ENCODE measurements around the gene PIK3R1.

PIK3R1 gene

DNA sequence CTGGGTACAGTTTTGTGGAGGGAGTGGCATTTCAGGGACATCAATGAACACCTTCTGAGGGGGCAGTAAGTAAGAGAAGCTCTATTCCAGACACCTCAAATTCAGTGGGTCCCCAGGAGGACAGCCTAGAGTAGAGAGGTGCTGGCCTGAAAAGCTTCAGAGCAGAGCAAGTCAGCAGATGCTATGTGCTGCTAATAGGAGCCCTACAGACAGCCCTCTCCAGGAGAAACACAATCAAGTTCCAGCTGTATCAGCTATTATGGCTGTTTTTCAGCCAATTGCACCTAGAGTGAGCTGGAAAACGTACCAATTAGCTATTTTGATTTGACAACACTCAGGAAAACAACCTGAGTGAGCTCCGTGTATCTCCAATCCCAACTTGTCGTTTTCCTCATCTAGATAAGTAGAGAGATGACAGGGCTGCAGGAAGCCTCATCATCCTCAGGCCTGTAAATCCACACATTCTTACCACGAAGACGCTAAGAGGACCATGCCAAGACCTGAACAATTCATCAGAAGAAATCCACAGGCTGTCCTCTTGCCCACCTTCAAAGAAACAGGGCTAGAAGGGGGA is 104.9 kb downstream of the PIK3R1 start:
- no peak for DNase-seq (ENCODE audit: low read depth in 4 of 4, low spot score in 1 of 4)

DNA sequence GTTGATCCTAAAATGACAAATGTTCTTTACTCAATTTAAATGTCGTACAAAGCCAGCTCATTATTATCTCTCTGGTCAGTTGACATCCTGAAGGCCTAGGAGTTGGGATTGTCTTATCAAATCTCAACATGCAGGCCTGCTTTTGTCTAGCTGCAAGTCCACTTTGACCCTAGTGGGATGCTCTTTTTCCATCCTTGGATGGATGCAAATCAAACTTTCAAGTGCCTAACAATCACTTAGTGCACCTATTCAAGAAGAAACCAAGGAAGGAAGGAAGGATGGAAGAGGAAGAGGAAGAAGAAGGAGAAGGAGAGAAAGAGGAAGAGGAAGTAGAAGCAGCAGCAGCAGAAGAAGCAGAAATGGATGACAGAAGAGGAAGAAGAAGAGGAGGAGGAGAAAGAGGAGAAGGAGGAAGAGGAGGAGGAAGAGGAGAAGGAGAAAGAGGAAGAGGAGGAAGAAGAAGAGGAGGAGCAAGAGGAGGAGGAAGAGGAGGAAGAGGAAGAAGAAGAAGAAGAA is 109.6 kb downstream of the PIK3R1 start:
- no peak for DNase-seq (ENCODE audit: low read depth in 4 of 4, low spot score in 1 of 4)

DNA sequence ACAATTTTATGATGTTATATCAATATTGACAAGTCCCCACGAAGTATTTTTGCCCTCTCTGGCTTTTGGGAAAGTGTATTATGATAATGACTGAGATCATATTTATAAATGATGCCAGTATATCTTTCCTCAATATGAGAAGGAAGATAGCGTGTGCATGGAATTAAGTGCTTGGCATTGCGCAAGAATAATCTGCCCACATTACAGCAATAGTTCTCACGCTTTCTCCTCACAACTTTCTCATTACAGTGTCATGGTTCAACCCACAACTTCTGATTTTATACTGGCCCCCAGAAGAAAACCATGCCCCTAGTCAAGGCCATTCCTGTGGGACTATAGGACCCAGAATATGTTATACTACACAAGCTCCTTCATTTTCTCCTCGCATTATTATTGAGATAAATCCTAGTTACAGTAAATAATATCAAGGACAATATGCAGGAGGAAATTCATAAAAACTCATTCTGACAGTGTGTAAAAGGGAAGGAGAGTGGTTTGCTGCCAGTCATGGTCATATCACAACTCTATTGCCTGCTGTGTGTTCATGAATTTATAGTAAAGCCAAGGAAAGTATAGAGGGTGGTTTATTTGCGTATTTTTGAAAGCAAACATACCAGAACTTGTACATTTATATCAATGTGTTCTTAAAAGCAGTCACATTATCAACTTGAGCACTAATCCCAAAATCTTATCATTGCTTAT is 114.1 kb downstream of the PIK3R1 start:
- DNase-seq (ENCODE audit: low read depth in 4 of 4, low spot score in 1 of 4): no peak

DNA sequence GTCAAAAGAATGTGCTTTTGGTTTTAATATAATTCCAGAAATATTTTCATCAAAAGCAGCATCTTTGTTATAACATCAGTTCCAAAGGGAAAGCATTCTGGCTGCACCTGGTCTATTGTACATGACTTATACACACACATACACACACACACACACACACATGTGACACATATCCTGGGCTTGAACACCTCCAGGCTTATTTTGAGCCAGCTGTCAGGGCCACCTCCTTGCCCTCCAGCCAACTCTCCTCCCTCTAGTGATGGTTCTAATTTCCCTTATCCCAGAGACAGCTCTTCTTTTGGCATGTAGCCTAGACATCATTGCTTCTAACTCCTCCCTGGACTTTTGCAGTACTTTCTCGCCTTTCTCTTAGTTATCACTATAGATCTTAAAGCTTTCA is 115.0 kb downstream of the PIK3R1 start:
- no peak for DNase-seq (ENCODE audit: low read depth in 4 of 4, low spot score in 1 of 4)

DNA sequence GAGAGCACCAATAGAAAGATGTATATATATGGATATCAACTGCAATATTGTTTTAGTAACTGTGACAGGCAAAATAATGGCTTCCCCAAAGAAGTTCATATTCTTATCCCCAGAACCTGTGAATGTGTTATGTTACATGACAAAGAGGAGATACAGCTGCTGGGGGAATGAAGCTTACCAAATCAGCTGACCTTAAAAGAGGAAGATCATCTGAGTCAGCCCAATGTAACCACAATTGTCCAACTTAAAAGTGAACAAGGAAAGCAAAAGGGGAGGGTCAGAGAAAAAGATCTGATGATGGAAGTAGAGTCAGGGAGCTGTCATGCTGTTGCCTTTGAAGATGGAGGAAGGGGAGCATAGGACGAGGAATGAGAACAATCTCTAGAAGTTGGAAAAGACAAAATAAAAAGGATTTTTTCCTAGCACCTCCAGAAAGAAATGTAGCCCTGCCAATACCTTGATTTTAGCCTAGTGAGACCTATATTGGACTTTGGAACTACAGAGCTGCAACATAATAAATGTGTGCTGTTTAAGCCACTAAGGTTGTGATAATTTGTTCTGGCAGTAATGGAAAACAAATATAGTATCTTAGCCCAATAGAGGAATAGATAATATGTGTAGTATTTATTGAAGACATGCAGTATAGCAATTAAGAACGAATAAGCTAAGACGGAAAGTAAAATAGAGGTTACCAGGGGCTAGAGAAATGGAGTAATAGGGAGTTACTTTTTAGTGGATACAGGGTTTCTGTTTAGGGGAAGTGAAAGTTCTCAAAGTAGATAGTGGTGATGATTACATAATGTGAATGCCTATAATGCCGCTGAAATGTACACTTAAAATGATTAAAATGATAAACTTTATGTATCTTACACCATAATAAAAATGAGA is 115.9 kb downstream of the PIK3R1 start:
- DNase-seq (ENCODE audit: low read depth in 4 of 4, low spot score in 1 of 4): no peak

DNA sequence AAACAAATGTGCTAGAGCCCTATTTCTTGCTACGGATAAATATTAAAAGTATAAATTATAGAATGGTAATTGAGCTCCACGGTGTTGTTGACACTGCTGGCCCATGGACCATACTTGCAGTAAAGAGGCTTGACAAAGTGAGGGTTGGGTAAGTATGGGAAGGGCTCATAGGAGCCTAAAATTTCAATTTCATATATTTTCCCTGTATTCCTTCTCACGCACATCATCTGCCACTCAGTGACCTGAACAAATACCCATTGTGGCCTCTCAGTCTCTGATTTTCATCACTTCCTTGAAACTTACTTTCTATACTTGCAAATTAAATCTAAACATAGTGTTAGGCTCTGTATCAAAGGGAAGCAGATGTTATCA is 116.5 kb downstream of the PIK3R1 start:
- DNase-seq (ENCODE audit: low read depth in 4 of 4, low spot score in 1 of 4): no peak

DNA sequence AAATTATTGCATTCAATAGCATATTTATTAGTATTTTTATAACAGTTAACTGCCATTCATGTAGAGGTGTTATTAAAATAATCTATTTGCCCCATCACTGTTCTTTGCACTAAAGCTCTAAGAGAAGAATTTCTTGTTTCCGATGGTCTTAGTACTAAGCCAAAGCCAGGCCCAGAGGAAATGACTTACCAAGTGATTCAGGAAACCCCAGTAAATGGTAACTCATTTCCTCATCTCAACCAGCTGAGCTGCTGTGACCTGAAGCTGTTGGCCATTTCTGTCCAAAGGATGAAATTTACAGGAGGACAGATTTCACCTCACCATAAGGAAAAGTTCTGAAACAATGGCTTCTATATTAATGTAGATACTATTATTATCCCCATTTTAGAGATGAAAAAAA is 117.0 kb downstream of the PIK3R1 start:
- no peak for DNase-seq (ENCODE audit: low read depth in 4 of 4, low spot score in 1 of 4)

DNA sequence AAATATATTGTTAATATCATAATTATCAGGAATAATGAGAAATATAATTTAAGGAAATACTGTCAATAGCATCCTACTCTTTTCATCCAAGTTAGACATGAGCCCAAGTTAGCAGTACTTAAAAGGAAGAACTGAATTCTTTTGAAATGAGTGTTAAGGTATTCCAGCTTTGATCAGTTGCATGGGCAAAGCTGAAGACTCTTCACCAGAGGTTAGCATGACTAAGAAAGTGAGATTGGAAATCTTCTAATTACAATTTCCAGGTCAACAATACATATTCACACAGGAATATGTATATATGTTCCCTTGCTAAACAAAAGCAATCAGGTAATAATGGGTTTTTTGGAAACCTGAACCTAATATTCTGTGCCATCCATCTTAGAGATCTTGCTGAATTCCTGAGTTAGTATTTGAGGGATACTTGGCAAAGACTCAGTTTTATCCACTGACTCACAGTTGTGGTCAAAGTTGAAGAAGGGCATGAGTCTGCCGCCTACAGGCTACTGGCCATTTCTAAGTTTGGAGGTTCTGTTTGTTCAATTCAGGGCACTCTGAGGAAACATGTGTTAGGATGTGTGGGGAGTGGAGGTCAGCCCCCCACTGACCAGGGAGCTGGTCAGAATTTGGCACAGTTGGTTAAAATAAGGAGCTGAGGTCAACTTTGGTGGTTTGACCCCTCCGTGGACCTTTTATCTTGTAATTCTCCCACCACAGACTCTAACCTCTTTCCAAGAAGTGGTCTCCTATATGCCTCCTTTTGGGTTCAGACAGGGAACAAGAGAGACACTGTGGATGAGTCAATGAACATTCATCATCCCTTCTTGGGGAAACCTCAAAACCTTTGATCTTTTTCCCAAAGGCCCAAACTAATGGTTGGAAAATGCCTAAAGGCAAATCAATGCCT is 118.3 kb downstream of the PIK3R1 start:
- no peak for DNase-seq (ENCODE audit: low read depth in 4 of 4, low spot score in 1 of 4)

DNA sequence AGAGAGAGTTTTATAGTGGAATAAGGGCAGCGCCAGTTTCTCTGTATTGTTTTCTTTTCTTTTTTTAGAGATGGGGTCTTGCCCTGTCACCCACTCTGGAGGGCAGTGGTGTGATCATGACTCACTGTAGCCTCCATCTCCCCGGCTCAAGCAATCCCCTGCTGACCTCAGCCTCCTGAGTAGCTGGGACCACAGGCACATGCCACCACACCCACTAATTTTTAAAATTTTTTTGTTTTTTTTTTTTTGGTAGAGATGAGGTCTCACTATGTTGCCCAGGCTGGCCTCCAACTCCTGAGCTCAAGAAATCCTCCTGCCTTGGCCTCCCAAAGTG is 119.0 kb downstream of the PIK3R1 start:
- DNase-seq (ENCODE audit: low read depth in 4 of 4, low spot score in 1 of 4): no peak

DNA sequence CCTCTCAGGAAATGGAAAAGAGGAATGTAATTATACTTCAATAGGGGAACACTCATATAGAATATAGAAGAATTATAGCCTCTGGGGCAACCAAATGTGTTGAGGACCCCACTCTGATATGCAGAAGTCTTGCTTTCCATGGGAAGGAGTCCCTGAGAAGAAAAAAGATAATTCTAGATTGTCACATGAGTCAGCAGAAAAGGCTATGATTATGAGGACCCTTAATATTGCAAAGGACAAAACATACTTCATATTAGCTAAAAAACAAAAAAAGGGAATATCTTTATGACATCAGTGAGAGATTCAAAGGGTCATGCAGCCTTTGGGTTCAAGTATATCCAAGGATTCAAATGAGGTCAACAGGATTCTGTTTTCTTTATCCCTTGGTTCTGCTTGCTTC is 119.5 kb downstream of the PIK3R1 start:
- no peak for DNase-seq (ENCODE audit: low read depth in 4 of 4, low spot score in 1 of 4)

DNA sequence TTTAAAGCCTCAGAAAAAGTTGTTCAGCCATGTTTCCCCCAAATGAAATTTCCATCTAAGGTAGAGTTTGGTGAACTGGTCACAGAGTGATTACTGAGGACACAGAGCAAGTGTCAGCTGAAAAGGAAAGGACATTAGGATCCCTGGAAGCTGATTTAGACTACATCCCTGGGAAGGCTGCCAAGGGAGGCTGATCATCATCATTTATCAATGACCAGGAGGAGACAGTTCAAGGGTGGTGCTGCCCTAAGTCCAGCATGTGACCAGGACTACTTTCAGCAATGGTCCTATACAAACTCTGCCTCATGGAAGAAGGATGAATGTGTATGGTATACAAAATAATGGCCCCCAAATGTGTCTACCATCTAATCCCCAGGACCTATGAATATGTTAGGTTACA is 120.6 kb downstream of the PIK3R1 start:
- DNase-seq (ENCODE audit: low read depth in 4 of 4, low spot score in 1 of 4): no peak

DNA sequence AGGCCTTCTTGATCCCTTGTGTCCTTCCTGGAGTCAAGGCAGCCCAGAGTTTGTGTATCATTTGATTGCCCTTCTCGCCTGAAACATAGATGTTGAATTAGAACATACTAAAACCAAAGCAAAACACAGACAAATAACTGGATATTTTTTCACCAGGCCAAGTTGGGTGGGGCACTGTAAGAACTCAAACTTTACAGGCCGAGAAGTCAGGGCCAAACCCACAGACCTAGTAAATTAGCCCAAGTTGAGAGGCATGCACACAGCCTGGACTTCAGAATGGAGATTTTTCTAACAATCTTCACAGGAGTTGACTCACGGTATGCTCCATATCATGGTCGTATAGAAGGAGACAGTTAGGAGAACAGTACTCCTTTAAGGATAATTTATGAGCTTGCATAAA is 121.7 kb downstream of the PIK3R1 start:
- no peak for DNase-seq (ENCODE audit: low read depth in 4 of 4, low spot score in 1 of 4)

DNA sequence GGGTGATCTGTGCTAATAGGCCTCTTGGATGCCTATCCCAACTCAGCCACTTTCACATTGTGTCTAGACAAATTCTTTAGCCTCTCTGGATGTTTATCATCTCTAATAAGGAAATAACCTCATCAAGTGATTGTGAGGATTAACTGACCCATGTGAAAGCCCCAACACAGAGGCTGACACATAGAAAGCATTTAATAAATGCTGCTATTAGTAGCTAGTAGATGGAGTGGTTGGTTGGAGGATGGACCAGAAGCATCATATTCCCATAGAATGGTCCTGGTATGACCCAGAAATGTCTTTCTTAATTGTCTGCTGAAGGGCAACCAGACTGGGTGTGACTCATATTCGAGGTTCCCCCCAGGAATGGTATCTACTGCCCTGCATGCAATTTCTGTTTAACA is 124.4 kb downstream of the PIK3R1 start:
- no peak for DNase-seq (ENCODE audit: low read depth in 4 of 4, low spot score in 1 of 4)

DNA sequence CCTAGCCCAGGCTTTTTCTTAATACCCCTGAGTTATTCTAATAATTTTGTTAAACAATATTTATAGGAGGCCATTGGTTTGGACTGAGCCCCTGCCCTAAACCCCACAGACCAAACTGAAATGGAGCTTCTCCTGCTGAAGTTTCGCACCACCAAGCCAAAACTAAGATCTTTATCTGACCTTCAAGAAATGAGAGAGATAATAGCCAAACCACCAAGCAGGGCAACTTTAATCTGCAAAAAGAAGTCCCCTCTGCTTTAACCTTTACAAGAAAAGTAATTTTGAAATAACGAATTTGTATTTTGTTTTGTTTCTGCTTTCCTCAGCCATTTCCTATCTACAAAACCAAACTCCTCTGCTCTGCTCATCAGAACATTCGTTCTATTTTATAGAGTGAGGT is 125.5 kb downstream of the PIK3R1 start:
- DNase-seq (ENCODE audit: low read depth in 4 of 4, low spot score in 1 of 4): no peak

DNA sequence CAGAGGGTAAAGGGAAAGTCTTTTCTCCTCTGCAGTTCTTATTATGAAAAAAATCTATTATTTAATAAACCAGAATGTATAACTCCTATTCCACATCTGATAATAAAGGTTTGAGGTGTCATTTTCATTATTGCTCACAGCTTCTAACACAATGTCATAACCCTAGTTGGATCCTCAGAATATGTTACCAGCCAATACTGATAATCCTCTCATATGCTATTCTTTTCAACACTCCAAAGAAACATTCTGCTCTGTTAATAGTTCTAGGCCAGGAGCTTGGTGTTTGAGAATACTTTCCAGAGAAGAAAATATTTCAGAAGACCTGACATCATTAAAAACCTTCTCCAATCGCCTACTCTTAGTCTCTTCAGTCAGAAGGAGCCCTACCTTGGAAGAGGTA is 127.1 kb downstream of the PIK3R1 start:
- DNase-seq (ENCODE audit: low read depth in 4 of 4, low spot score in 1 of 4): no peak

DNA sequence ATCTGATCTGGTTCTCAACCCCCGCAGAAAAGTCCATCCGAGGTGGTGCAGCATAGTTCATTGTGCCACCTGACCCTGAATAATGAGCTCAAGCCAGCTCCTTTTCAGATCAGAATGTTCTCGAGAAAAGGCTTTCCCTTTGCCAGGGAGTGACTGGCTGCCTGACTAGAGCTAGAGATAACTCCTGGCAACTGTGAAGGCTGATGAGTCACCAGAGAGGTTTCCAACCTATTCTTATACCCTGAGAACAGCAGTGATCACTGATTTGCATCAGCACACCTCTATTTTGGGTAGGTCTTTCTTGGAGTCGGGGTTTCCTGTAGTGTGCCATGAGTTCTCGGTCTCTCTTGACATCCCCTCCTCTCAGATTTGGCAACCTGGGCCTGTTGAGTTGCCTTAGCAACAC is 127.9 kb downstream of the PIK3R1 start:
- peak in 1 of 4 experiments; percentile 5 for DNase-seq (ENCODE audit: low read depth in 4 of 4, low spot score in 1 of 4)

DNA sequence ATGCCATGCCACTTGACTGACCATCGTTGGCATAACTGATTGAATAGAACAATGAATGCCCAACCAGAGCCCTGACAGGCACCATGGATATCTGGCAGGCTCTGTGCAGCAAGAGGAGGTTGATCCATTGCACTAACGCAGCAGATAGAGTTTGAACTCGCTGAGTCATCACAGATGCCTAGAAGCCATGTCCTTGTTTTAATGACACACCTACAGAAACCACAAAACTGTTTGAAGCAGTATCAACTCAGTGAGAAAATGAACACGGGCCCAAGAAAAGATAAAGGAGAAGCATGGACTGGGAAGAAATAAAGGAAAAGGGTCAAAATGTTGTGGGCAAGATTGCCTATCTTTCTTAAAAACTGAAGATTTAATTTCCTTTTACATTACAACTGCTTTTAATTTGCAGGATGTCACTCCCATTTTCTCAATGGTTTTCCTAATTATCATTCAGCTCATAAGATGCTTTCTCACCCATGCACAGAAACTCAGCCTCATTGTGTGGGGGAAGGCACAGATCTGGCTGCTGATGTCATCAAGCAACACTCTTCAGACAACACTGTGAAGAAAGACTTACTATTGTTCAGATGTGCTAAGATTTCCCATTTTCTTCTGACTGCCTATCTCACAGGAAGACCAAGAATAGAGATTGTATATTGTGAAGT is 129.0 kb downstream of the PIK3R1 start:
- no peak for DNase-seq (ENCODE audit: low read depth in 4 of 4, low spot score in 1 of 4)

DNA sequence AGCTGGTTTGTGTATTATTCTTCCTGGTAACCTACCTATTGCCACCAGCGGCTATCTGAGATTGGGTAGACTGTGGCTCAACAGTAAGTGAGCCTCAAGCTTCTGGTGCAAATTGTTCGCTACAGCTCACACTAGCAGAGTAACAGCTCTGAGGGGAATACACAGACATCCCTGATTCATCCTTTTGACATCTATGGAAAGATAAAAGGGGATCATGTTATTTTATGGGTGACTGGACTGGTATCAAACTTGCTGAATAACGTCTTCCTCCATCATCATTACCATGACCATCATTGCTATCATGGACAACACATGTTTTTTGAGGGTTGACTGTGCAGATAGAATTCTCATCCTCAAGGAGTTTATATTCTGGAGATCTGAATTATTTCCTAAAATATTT is 129.6 kb downstream of the PIK3R1 start:
- DNase-seq (ENCODE audit: low read depth in 4 of 4, low spot score in 1 of 4): no peak

DNA sequence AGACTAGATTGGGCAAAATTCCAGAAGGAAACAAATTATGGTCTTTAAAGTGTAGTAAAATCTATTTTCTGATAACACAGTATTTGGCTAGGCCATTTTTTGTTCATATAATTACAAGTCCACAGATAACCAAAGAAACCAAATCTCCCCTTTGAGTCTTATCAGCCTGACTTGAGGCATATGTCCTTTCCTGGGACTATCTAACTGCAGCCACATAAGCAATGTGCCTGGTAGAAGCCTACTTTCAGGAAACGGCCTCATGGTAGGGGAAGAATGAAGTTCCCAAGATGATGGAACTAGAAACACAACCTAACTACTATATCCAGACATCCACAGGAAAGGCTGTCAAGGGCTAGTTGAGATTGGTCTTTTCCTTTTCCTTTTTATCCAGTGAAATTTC is 130.0 kb downstream of the PIK3R1 start:
- DNase-seq (ENCODE audit: low read depth in 4 of 4, low spot score in 1 of 4): no peak

DNA sequence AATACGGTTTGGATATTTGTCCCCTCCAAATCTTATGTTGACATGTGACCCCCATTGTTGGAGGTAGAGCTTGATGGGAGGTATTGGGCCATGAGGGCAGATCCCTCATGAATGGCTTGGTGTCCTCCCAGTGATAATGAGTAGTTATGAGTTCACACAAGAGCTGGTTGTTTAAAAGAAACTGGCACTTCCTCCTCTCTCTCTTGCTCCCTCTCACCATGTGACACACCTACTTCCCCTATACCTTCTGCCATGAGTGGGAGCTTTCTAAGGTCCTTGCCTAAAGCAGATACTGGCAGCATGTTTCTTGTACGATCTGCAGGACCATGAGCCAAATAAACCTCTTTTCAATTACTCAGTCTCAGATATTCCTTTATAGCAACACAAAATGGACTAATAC is 132.0 kb downstream of the PIK3R1 start:
- no peak for DNase-seq (ENCODE audit: low read depth in 4 of 4, low spot score in 1 of 4)
